OCI-LY7 (cell line): ENCODE data around the gene ECEL1. TPM values are rescaled to one million over a fixed set of nuclear protein-coding genes. Genes with fewer than 3 reads are reported as not detected.

Experiments
- BruUV-seq: library from RNA; stranded (reverse); fragments of 400-500 nt; replicated peaks from 2 replicates; lab custom pipeline; 2021; lab: Mats Ljungman, UMichigan
- CTCF ChIA-PET: fragments of 300-600 bp; sonication (Branson Sonifier 250); formaldehyde crosslinking; loops from one replicate; lab custom pipeline; 2022; ENCODE audit warnings: antibody characterized with exemption; ENCODE audit not compliant: unreplicated experiment; lab: Charles Lee
- POLR2A ChIA-PET: fragments of 300-600 bp; sonication (Branson Sonifier 250); formaldehyde crosslinking; loops from one replicate; lab custom pipeline; 2022; ENCODE audit warnings: antibody characterized with exemption; lab: Charles Lee
- DNase-seq: peaks from one replicate; pipeline ENCODE4 v3.0.0-alpha.2; 2015; ENCODE audit warnings: low spot score
- H2AFZ ChIP-seq: fragments of 200-600 bp; sonication (generic), shearing (Covaris generic); 2 replicates; pipeline ENCODE4 v1.6.1; 2014; ENCODE audit warnings: mild to moderate bottlenecking, antibody characterized with exemption, low read length, moderate library complexity
- H3K27ac ChIP-seq: fragments of 200-600 bp; sonication (generic); 2 replicates; pipeline ENCODE4 v1.5.1; 2014; ENCODE audit warnings: mixed run types, low read depth, mild to moderate bottlenecking, moderate library complexity, low read length, inconsistent platforms; ENCODE audit not compliant: poor library complexity, severe bottlenecking
- H3K36me3 ChIP-seq: fragments of 200-600 bp; sonication (generic); 2 replicates; pipeline ENCODE4 v1.6.1; 2014; ENCODE audit warnings: mild to moderate bottlenecking, antibody characterized with exemption, low read length, moderate library complexity, mixed read lengths; ENCODE audit not compliant: insufficient read depth
- H3K4me1 ChIP-seq: fragments of 200-600 bp; sonication (generic); 2 replicates; pipeline ENCODE4 v1.5.1; 2014; ENCODE audit warnings: mild to moderate bottlenecking, low read length; ENCODE audit not compliant: insufficient read depth, poor library complexity, severe bottlenecking
- H3K4me2 ChIP-seq: fragments of 200-600 bp; sonication (generic); 2 replicates; pipeline ENCODE4 v1.6.1; 2014; ENCODE audit warnings: mild to moderate bottlenecking, low read length
- H3K4me3 ChIP-seq: fragments of 200-600 bp; sonication (generic); 2 replicates; pipeline ENCODE4 v1.5.1; 2014; ENCODE audit warnings: mild to moderate bottlenecking, low read depth, low read length; ENCODE audit not compliant: poor library complexity, severe bottlenecking
- H3K79me2 ChIP-seq: fragments of 200-600 bp; sonication (generic); 2 replicates; pipeline ENCODE4 v1.6.1; 2016; ENCODE audit warnings: low read depth, mild to moderate bottlenecking, low read length, moderate library complexity, mixed read lengths; ENCODE audit not compliant: insufficient read depth
- H3K9me2 ChIP-seq: fragments of 200-600 bp; sonication (generic); 2 replicates; pipeline ENCODE4 v1.6.1; 2016; ENCODE audit warnings: mild to moderate bottlenecking, low read length, mixed read lengths; ENCODE audit not compliant: insufficient read depth
- H3K9me3 ChIP-seq: fragments of 200-600 bp; sonication (generic); 2 replicates; pipeline ENCODE4 v1.6.1; 2014; ENCODE audit warnings: mild to moderate bottlenecking, mixed run types, low read length, mixed read lengths
- H4K20me1 ChIP-seq: fragments of 200-600 bp; sonication (generic); 2 replicates; pipeline ENCODE4 v1.6.1; 2014; ENCODE audit warnings: mild to moderate bottlenecking, antibody characterized with exemption, low read length, moderate library complexity, mixed read lengths; ENCODE audit not compliant: insufficient read depth
- EZH2phosphoT487 ChIP-seq: fragments of 200-600 bp; sonication (generic); IDR thresholded peaks from 2 replicates; pipeline ENCODE4 v1.6.1; 2018; ENCODE audit warnings: low read depth, borderline replicate concordance, mild to moderate bottlenecking, mixed run types, antibody characterized with exemption, low read length, moderate library complexity, mixed read lengths
- intact Hi-C: fragments of 100-400 bp; cut with micrococcal nuclease; formaldehyde crosslinking; loops from one replicate; pipeline ENCODE4 v1.10.0; 2022; ENCODE audit not compliant: unreplicated experiment
- total RNA-seq, 2 experiments: library from RNA; depleted of rRNA in 1 of 2; stranded (reverse); fragments of >200 nt in 1 of 2; shearing (Covaris generic) in 1 of 2; gene quantifications; 2 replicates each; pipeline ENCODE4 v1.2.3, GENCODE V29; 2014 to 2022
- TF ChIP-seq, protein P1 (sequence below): fragments of 200-600 bp; sonication (generic); conservative IDR thresholded peaks from 2 replicates; pipeline ENCODE4 v1.5.1; 2014; ENCODE audit warnings: mild to moderate bottlenecking, antibody characterized with exemption, low read length, moderate library complexity, mixed read lengths

ECEL1 gene
- total RNA-seq, 2 experiments from 2014 or later = not detected

GRCh38 chr2:232483923-232484627, 3.6 kb downstream of the ECEL1 start:
- no peak for DNase-seq
- intact Hi-C loops = no loop called here

DNA sequence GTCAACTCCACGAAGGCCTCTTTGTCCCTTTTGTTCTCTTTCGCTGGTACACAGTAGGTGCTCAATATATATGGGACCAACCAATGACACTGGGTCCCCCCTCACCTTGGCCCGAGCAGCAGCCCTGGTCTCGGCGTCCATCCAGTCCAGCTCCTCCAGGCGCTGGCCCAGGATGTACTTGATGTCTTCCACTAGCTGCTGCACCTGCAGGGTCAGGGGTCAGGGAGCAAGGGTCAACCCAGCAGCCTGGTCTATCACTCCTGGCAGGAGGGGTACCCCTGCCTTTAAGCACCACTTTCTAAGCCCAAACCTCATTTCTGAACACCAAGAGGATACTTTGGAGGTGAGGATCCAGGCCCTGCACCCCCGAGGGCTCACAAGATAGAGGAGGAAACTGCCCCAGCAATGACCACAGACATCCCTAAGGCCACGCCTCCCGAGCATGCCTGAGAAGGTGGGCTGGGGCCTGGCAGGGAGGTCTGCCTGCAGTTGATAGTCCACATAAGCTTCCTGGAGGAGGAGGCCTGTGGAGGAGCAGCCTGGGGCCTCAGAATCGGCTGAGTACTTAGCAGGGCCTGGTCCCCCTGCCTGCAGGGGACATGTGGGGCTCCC, 4.2 kb downstream of the ECEL1 start:
- H4K20me1 ChIP-seq = no peaks in the 10 kb centered on the region
- no peak for TF ChIP-seq EZH2phosphoT487
- TF ChIP-seq, protein P1, sequence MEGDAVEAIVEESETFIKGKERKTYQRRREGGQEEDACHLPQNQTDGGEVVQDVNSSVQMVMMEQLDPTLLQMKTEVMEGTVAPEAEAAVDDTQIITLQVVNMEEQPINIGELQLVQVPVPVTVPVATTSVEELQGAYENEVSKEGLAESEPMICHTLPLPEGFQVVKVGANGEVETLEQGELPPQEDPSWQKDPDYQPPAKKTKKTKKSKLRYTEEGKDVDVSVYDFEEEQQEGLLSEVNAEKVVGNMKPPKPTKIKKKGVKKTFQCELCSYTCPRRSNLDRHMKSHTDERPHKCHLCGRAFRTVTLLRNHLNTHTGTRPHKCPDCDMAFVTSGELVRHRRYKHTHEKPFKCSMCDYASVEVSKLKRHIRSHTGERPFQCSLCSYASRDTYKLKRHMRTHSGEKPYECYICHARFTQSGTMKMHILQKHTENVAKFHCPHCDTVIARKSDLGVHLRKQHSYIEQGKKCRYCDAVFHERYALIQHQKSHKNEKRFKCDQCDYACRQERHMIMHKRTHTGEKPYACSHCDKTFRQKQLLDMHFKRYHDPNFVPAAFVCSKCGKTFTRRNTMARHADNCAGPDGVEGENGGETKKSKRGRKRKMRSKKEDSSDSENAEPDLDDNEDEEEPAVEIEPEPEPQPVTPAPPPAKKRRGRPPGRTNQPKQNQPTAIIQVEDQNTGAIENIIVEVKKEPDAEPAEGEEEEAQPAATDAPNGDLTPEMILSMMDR = no peak
- H3K27ac ChIP-seq = no peak overlapping the region
- H3K36me3 ChIP-seq = no peaks in the 10 kb centered on the region
- DNase-seq = no peak
- no peaks in the 10 kb centered on the region for H3K4me1 ChIP-seq
- intact Hi-C loops = no loop called here
- H3K9me2 ChIP-seq = no peaks in the 10 kb centered on the region
- no peak overlapping the region for H2AFZ ChIP-seq
- no peak overlapping the region for H3K4me2 ChIP-seq
- ChIA-PET POLR2A (no interaction called here), CTCF (no interaction called here)
- BruUV-seq = no TSS peak
- no peak overlapping the region for H3K4me3 ChIP-seq
- no peaks in the 10 kb centered on the region for H3K9me3 ChIP-seq
- H3K79me2 ChIP-seq = no peaks in the 10 kb centered on the region

More at GRCh38 chr2:232483923-232484627, 3.6 kb downstream of the ECEL1 start:
- no TSS peak for BruUV-seq
- no peaks in the 10 kb centered on the region for H3K36me3 ChIP-seq
- no peak overlapping the region for H3K27ac ChIP-seq
- no peaks in the 10 kb centered on the region for H3K9me3 ChIP-seq
- no peaks in the 10 kb centered on the region for H4K20me1 ChIP-seq
- H3K4me2 ChIP-seq = no peak overlapping the region
- TF ChIP-seq EZH2phosphoT487 = no peak
- TF ChIP-seq, protein P1 = no peak
- no peaks in the 10 kb centered on the region for H3K9me2 ChIP-seq
- POLR2A ChIA-PET = no interaction called here
- no peaks in the 10 kb centered on the region for H3K4me1 ChIP-seq
- H3K4me3 ChIP-seq = no peak overlapping the region
- no peak overlapping the region for H2AFZ ChIP-seq
- CTCF ChIA-PET = no interaction called here
- H3K79me2 ChIP-seq = no peaks in the 10 kb centered on the region
